Measurements from ENCODE around the gene ENC1.
A peak's percentile ranks its signal among the peaks of the same experiment; 100 is the strongest.

ENC1 gene

GRCh38 chr5:74608736-74609601 is 31.6 kb downstream of the ENC1 start:
- DNase-seq (ENCODE audit: low spot score), result no peak

- no peak for DNase-seq (ENCODE audit: low spot score)
These were observed 34.8 kb downstream of the ENC1 start for GRCh38 chr5:74605759-74606158.

GRCh38 chr5:74603376-74603775 is 37.2 kb downstream of the ENC1 start:
- DNase-seq (ENCODE audit: low spot score), result no peak

GRCh38 chr5:74599148-74599547 is 41.4 kb downstream of the ENC1 start:
- no peak for DNase-seq (ENCODE audit: low spot score)

GRCh38 chr5:74598731-74599130 is 41.8 kb downstream of the ENC1 start:
- DNase-seq (ENCODE audit: low spot score), result no peak

- DNase-seq (ENCODE audit: low spot score), result no peak
These were observed 43.6 kb downstream of the ENC1 start for GRCh38 chr5:74596927-74597326.

GRCh38 chr5:74595143-74595925 is 45.2 kb downstream of the ENC1 start:
- no peak for DNase-seq (ENCODE audit: low spot score)

GRCh38 chr5:74594137-74595040 is 46.1 kb downstream of the ENC1 start:
- no peak for DNase-seq (ENCODE audit: low spot score)

GRCh38 chr5:74589204-74590056 is 51.1 kb downstream of the ENC1 start:
- no peak for DNase-seq (ENCODE audit: low spot score)

- no peak for DNase-seq (ENCODE audit: low spot score)
These were observed 52.1 kb downstream of the ENC1 start for GRCh38 chr5:74588415-74588814.

- DNase-seq (ENCODE audit: low spot score), result no peak
These were observed 52.6 kb downstream of the ENC1 start for GRCh38 chr5:74587890-74588289.

- no peak for DNase-seq (ENCODE audit: low spot score)
These were observed 53.2 kb downstream of the ENC1 start for GRCh38 chr5:74587300-74587699.

- DNase-seq (ENCODE audit: low spot score), result no peak
These were observed 53.7 kb downstream of the ENC1 start for GRCh38 chr5:74586856-74587255.

GRCh38 chr5:74582853-74583252 is 57.7 kb downstream of the ENC1 start:
- DNase-seq (ENCODE audit: low spot score), result no peak

GRCh38 chr5:74581988-74582365 is 58.6 kb downstream of the ENC1 start:
- DNase-seq (ENCODE audit: low spot score), result no peak

- no peak for DNase-seq (ENCODE audit: low spot score)
These were observed 59.8 kb downstream of the ENC1 start for GRCh38 chr5:74580729-74581109.

GRCh38 chr5:74579215-74579614 is 61.3 kb downstream of the ENC1 start:
- peak; percentile 62 for DNase-seq (ENCODE audit: low spot score)

- DNase-seq (ENCODE audit: low spot score), result no peak
These were observed 62.0 kb downstream of the ENC1 start for GRCh38 chr5:74578356-74579044.

Measured in CD4-positive, alpha-beta T cell treated with Interleukin-6 at 100 ng/mL for 8 hours (primary cell).